HCT116 (cell line): ENCODE measurements around the gene C1orf21. TPM values are rescaled to one million over a fixed set of nuclear protein-coding genes. Genes with fewer than 3 reads are reported as not detected.

Source experiments
- ATAC-seq: fragments of 200-7000 bp; cut with Tn5 transposase; 2 replicates; pipeline ENCODE4 v1.9.1; 2020; ENCODE audit warnings: mild to moderate bottlenecking, moderate library complexity
- BruUV-seq: library from RNA; stranded (reverse); fragments of 400-500 nt; replicated peaks from 2 replicates; lab custom pipeline; 2021; lab: Mats Ljungman, UMichigan
- CTCF ChIA-PET: fragments of 300-600 bp; sonication (Branson Sonifier 250); formaldehyde crosslinking; loops from one replicate; lab custom pipeline; 2021; ENCODE audit warnings: antibody characterized with exemption; lab: Charles Lee
- POLR2A ChIA-PET: fragments of 300-600, 350-600 bp; sonication (Branson Sonifier 250); formaldehyde crosslinking; loops from one replicate; lab custom pipeline; 2021; ENCODE audit warnings: antibody characterized with exemption; lab: Charles Lee
- RAD21 ChIA-PET, 2 experiments: fragments of 300-600 bp; sonication (Branson Sonifier 250); formaldehyde crosslinking; loops; one replicate each; lab custom pipeline; 2023; ENCODE audit warnings: low total read pairs in 2 of 2; ENCODE audit not compliant: uncharacterized antibody in 2 of 2, unreplicated experiment in 2 of 2, low non-redundant PET in 1 of 2; lab: Charles Lee
- DNase-seq: peaks from one replicate; pipeline ENCODE4 v3.0.0-alpha.2; 2010; ENCODE audit warnings: low read depth, low spot score
- H2AFZ ChIP-seq: fragments of 200-600 bp; shearing (Covaris generic), sonication (generic); 2 replicates; pipeline ENCODE4 v1.6.1; 2017; ENCODE audit warnings: low read depth, mixed run types, mixed read lengths, antibody characterized with exemption, low read length; ENCODE audit not compliant: poor library complexity, severe bottlenecking
- H3K27ac ChIP-seq: 2 replicates; pipeline ENCODE4 v1.5.1; 2012; ENCODE audit warnings: low read depth, low read length
- H3K27me3 ChIP-seq: fragments of 200-600 bp; sonication (generic); 2 replicates; pipeline ENCODE4 v1.6.1; 2016; ENCODE audit warnings: mixed run types, low read length, mixed read lengths; ENCODE audit not compliant: insufficient read depth
- H3K36me3 ChIP-seq, 2 experiments: fragments of 200-500 bp in 1 of 2; fragments of 200-600 bp in 1 of 2; sonication (Bioruptor generic) in 1 of 2; sonication (generic) in 1 of 2; 2 replicates each; pipeline versions ENCODE4 v1.5.1 to v1.6.1; 2014 to 2016; ENCODE audit warnings: low read length in 2 of 2, inconsistent platforms in 1 of 2, mixed read lengths in 1 of 2, mixed run types in 1 of 2; ENCODE audit not compliant: insufficient read depth in 2 of 2, control insufficient read depth in 1 of 2
- H3K4me1 ChIP-seq, 2 experiments: fragments of 200-600 bp in 1 of 2; sonication (generic) in 1 of 2; 2 replicates each; pipeline versions ENCODE4 v1.5.1 to v1.6.1; 2012 to 2017; ENCODE audit warnings: low read length in 2 of 2, inconsistent platforms in 1 of 2, mild to moderate bottlenecking in 1 of 2, mixed read lengths in 1 of 2, mixed run types in 1 of 2, moderate library complexity in 1 of 2; ENCODE audit not compliant: insufficient read depth in 2 of 2, control insufficient read depth in 1 of 2
- H3K4me2 ChIP-seq: fragments of 200-600 bp; sonication (generic); 2 replicates; pipeline ENCODE4 v1.6.1; 2017; ENCODE audit warnings: mixed run types, low read length, mixed read lengths
- H3K4me3 ChIP-seq, 2 experiments: fragments of 200-600 bp in 1 of 2; sonication (generic) in 1 of 2; replicated peaks in 1 of 2; 2 replicates each; pipeline ENCODE4 v1.5.1; 2011 to 2016; ENCODE audit warnings: low read length in 2 of 2, control low read depth in 1 of 2, low read depth in 1 of 2, mild to moderate bottlenecking in 1 of 2, mixed read lengths in 1 of 2, mixed run types in 1 of 2
- H3K79me2 ChIP-seq: fragments of 200-600 bp; sonication (generic); 2 replicates; pipeline ENCODE4 v1.6.1; 2017; ENCODE audit warnings: mild to moderate bottlenecking, mixed run types, low read length, moderate library complexity, mixed read lengths; ENCODE audit not compliant: insufficient read depth
- H3K9ac ChIP-seq: fragments of 200-600 bp; sonication (generic); 2 replicates; pipeline ENCODE4 v1.6.1; 2016; ENCODE audit warnings: low read length, mixed read lengths
- H3K9me2 ChIP-seq: fragments of 200-600 bp; sonication (generic), shearing (Covaris generic); 2 replicates; pipeline ENCODE4 v1.6.1; 2017; ENCODE audit warnings: mixed run types, mild to moderate bottlenecking, moderate library complexity; ENCODE audit not compliant: insufficient read depth
- H3K9me3 ChIP-seq, 2 experiments: fragments of 200-500 bp in 1 of 2; fragments of 200-600 bp in 1 of 2; sonication (Bioruptor generic) in 1 of 2; sonication (generic) in 1 of 2; 2 replicates each; pipeline ENCODE4 v1.6.1; 2014 to 2017; ENCODE audit warnings: low read length in 2 of 2, mixed read lengths in 2 of 2, inconsistent platforms in 1 of 2, low read depth in 1 of 2, mild to moderate bottlenecking in 1 of 2, mixed run types in 1 of 2, moderate library complexity in 1 of 2; ENCODE audit not compliant: control insufficient read depth in 1 of 2, insufficient read depth in 1 of 2
- H4K20me1 ChIP-seq: fragments of 200-600 bp; sonication (generic), shearing (Covaris generic); 2 replicates; pipeline ENCODE4 v1.6.1; 2017; ENCODE audit warnings: mixed run types, mild to moderate bottlenecking, moderate library complexity; ENCODE audit not compliant: insufficient read depth
- CBX3 ChIP-seq: IDR thresholded peaks from 2 replicates; pipeline ENCODE4 v1.6.1; 2012; ENCODE audit warnings: low read depth
- EGR1 ChIP-seq: IDR thresholded peaks from 2 replicates; pipeline ENCODE4 v1.6.1; 2012; ENCODE audit warnings: low read depth
- ELF1 ChIP-seq: IDR thresholded peaks from 2 replicates; pipeline ENCODE4 v1.6.1; 2012; ENCODE audit warnings: low read depth, borderline replicate concordance
- EZH2 ChIP-seq: fragments of 200-600 bp; sonication (generic); IDR thresholded peaks from 2 replicates; pipeline ENCODE4 v1.6.1; 2017; ENCODE audit warnings: antibody characterized with exemption, mixed run types
- FOSL1 ChIP-seq: IDR thresholded peaks from 2 replicates; pipeline ENCODE4 v1.6.1; 2012; ENCODE audit warnings: low read depth
- POLR2A ChIP-seq: IDR thresholded peaks from 2 replicates; pipeline ENCODE4 v1.7.0; 2011; ENCODE audit warnings: borderline replicate concordance; ENCODE audit not compliant: insufficient read depth, insufficient read length; ENCODE audit errors: extremely low read depth
- POLR2AphosphoS5 ChIP-seq: IDR thresholded peaks from 2 replicates; pipeline ENCODE4 v1.6.1; 2011; ENCODE audit warnings: mild to moderate bottlenecking, low read depth, low read length, moderate library complexity
- RAD21 ChIP-seq: IDR thresholded peaks from 2 replicates; pipeline ENCODE4 v1.6.1; 2012; ENCODE audit warnings: low read depth, mild to moderate bottlenecking
- SIN3A ChIP-seq: IDR thresholded peaks from 2 replicates; pipeline ENCODE4 v1.6.1; 2012; ENCODE audit warnings: low read depth
- SP1 ChIP-seq: IDR thresholded peaks from 2 replicates; pipeline ENCODE4 v1.6.1; 2012; ENCODE audit warnings: low read depth
- SRF ChIP-seq: IDR thresholded peaks from 2 replicates; pipeline ENCODE4 v1.6.1; 2012; ENCODE audit warnings: low read depth
- ZFX ChIP-seq: fragments of 450-650 bp; IDR thresholded peaks from 2 replicates; pipeline ENCODE4 v1.6.1; 2017
- ZNF274 ChIP-seq: fragments of 200-500 bp; sonication (Bioruptor generic); IDR thresholded peaks from 2 replicates; pipeline ENCODE4 v1.6.1; 2014; ENCODE audit warnings: mild to moderate bottlenecking, low read depth, low read length, inconsistent platforms
- intact Hi-C: fragments of 100-400 bp; cut with micrococcal nuclease; formaldehyde crosslinking; loops from 2 replicates; pipeline ENCODE4 v1.10.0; 2022
- total RNA-seq: library from RNA; stranded (reverse); gene quantifications from one replicate; pipeline ENCODE4 v1.2.1, GENCODE V29; 2021; ENCODE audit not compliant: unreplicated experiment
- TF ChIP-seq, protein P1 (sequence below), 3 experiments: fragments of 200-600 bp in 1 of 3; sonication (generic) in 1 of 3; IDR thresholded peaks in 2 of 3; conservative IDR thresholded peaks in 1 of 3; 2 replicates each; pipeline ENCODE4 v1.5.1; 2012 to 2017; ENCODE audit warnings: low read depth in 2 of 3, low read length in 2 of 3, antibody characterized with exemption in 1 of 3, borderline replicate concordance in 1 of 3, control low read depth in 1 of 3, mild to moderate bottlenecking in 1 of 3, mixed read lengths in 1 of 3, mixed run types in 1 of 3, moderate library complexity in 1 of 3; ENCODE audit not compliant: insufficient read depth in 1 of 3
- TF ChIP-seq, protein P2 (sequence below): IDR thresholded peaks from 2 replicates; pipeline ENCODE4 v1.6.1; 2011; ENCODE audit warnings: mild to moderate bottlenecking, low read length, moderate library complexity; ENCODE audit not compliant: insufficient replicate concordance; ENCODE audit errors: extremely low read depth
- TF ChIP-seq, protein P3 (sequence below): IDR thresholded peaks from 2 replicates; pipeline ENCODE4 v1.6.1; 2012
- TF ChIP-seq, protein P4 (sequence below): IDR thresholded peaks from 2 replicates; pipeline ENCODE4 v1.6.1; 2012; ENCODE audit warnings: low read depth

C1orf21 gene
- total RNA-seq, 1 experiment from 2014 or later: 8.9 TPM

DNA sequence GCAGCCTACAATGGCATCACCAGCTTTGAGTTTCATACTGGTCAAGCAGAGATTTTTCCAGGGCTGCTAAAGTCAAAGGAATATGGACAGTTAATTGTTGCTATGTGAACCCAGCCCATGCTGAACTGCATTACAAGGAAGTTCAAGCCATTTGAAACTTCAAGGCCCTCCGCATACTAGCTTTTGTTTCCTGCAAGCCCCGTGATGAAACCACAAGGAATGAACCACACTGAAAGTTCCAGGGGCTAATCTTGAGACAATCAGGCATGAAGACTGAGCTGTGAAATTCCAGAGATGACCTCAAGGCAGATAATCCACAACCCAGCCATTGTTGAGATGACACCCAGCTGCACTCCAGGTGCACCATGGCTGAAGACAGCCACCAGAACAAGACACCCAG, 180.8 kb downstream of the C1orf21 start (continued):
- TF ChIP-seq, protein P1, sequence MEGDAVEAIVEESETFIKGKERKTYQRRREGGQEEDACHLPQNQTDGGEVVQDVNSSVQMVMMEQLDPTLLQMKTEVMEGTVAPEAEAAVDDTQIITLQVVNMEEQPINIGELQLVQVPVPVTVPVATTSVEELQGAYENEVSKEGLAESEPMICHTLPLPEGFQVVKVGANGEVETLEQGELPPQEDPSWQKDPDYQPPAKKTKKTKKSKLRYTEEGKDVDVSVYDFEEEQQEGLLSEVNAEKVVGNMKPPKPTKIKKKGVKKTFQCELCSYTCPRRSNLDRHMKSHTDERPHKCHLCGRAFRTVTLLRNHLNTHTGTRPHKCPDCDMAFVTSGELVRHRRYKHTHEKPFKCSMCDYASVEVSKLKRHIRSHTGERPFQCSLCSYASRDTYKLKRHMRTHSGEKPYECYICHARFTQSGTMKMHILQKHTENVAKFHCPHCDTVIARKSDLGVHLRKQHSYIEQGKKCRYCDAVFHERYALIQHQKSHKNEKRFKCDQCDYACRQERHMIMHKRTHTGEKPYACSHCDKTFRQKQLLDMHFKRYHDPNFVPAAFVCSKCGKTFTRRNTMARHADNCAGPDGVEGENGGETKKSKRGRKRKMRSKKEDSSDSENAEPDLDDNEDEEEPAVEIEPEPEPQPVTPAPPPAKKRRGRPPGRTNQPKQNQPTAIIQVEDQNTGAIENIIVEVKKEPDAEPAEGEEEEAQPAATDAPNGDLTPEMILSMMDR (IDR thresholded peaks at IDR 0.05 in 2 of 3, conservative IDR thresholded peaks at IDR 0.05 in 1 of 3; ENCODE audit: borderline replicate concordance in 1 of 3, insufficient read depth in 1 of 3, low read depth in 2 of 3, low read length in 2 of 3): no peak
- TF ChIP-seq, protein P2, sequence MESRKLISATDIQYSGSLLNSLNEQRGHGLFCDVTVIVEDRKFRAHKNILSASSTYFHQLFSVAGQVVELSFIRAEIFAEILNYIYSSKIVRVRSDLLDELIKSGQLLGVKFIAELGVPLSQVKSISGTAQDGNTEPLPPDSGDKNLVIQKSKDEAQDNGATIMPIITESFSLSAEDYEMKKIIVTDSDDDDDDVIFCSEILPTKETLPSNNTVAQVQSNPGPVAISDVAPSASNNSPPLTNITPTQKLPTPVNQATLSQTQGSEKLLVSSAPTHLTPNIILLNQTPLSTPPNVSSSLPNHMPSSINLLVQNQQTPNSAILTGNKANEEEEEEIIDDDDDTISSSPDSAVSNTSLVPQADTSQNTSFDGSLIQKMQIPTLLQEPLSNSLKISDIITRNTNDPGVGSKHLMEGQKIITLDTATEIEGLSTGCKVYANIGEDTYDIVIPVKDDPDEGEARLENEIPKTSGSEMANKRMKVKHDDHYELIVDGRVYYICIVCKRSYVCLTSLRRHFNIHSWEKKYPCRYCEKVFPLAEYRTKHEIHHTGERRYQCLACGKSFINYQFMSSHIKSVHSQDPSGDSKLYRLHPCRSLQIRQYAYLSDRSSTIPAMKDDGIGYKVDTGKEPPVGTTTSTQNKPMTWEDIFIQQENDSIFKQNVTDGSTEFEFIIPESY: no peak
- TF ChIP-seq, protein P3, sequence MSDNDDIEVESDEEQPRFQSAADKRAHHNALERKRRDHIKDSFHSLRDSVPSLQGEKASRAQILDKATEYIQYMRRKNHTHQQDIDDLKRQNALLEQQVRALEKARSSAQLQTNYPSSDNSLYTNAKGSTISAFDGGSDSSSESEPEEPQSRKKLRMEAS: no peak
- TF ChIP-seq POLR2AphosphoS5: no peak
- TF ChIP-seq ZNF274: no peak

DNA sequence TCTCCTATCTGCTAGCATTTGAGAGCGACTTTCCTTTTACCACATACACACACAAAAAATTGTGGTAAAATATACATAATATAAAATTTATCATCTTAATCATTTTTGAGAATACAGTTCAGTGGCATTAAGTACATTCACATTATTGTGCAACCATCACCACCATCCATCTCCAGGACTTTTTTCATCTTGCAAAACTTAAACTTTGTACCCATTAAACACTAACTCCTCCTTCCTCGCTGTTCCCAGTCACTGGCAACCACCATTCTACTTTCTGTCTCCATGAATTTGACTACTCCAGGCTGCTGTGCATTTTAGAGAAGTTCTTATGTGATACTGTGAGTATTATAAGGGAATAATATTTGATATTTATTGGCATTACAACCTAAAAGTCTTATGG, 181.3 kb downstream of the C1orf21 start:
- H3K27me3 ChIP-seq: no peaks in the 10 kb centered on the region
- H3K36me3 ChIP-seq: no peaks in the 10 kb centered on the region
- H3K4me3 ChIP-seq: no peak overlapping the region
- no peaks in the 10 kb centered on the region for H3K9me3 ChIP-seq
- intact Hi-C loops: no loop called here
- H3K27ac ChIP-seq: no peak overlapping the region
- no peak overlapping the region for H3K9ac ChIP-seq
- no peaks in the 10 kb centered on the region for H3K9me2 ChIP-seq
- TF ChIP-seq EZH2 (no peak), POLR2AphosphoS5 (no peak), FOSL1 (no peak), SRF (no peak), RAD21 (no peak), EGR1 (no peak), ZNF274 (no peak), ZFX (no peak), SP1 (no peak), CBX3 (no peak), ELF1 (no peak), SIN3A (no peak), POLR2A (no peak)
- TF ChIP-seq, protein P4, sequence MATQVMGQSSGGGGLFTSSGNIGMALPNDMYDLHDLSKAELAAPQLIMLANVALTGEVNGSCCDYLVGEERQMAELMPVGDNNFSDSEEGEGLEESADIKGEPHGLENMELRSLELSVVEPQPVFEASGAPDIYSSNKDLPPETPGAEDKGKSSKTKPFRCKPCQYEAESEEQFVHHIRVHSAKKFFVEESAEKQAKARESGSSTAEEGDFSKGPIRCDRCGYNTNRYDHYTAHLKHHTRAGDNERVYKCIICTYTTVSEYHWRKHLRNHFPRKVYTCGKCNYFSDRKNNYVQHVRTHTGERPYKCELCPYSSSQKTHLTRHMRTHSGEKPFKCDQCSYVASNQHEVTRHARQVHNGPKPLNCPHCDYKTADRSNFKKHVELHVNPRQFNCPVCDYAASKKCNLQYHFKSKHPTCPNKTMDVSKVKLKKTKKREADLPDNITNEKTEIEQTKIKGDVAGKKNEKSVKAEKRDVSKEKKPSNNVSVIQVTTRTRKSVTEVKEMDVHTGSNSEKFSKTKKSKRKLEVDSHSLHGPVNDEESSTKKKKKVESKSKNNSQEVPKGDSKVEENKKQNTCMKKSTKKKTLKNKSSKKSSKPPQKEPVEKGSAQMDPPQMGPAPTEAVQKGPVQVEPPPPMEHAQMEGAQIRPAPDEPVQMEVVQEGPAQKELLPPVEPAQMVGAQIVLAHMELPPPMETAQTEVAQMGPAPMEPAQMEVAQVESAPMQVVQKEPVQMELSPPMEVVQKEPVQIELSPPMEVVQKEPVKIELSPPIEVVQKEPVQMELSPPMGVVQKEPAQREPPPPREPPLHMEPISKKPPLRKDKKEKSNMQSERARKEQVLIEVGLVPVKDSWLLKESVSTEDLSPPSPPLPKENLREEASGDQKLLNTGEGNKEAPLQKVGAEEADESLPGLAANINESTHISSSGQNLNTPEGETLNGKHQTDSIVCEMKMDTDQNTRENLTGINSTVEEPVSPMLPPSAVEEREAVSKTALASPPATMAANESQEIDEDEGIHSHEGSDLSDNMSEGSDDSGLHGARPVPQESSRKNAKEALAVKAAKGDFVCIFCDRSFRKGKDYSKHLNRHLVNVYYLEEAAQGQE: no peak
- TF ChIP-seq, protein P3: no peak
- TF ChIP-seq, all 23 proteins: peak for 0
- H2AFZ ChIP-seq: no peak overlapping the region
- H4K20me1 ChIP-seq: no peaks in the 10 kb centered on the region
- H3K4me1 ChIP-seq: no peaks in the 10 kb centered on the region
- no peaks in the 10 kb centered on the region for H3K79me2 ChIP-seq
- ChIA-PET RAD21 (no interaction called here), POLR2A (no interaction called here), CTCF (no interaction called here)
- DNase-seq (no peak), ATAC-seq (no peak)
- H3K4me2 ChIP-seq: no peak overlapping the region
- BruUV-seq: no TSS peak
